Bronchial epithelial cell (primary cell): ENCODE results near the gene TMEM11. TPM values are rescaled to one million over a fixed set of nuclear protein-coding genes. Genes with fewer than 3 reads are reported as not detected.
"Not testable (repeated sequence)": the region's sequence is repeated elsewhere in the genome, so short reads cannot be mapped to it uniquely, and the experiment has no call there.

Experiments used
- DNase-seq: peaks from one replicate; pipeline ENCODE4 v3.0.0-alpha.2; 2010; ENCODE audit warnings: low read depth
- FAIRE-seq: peaks from 2 replicates; lab custom pipeline; 2011; peaks lifted over from hg19 to GRCh38; lab: Jason Lieb, UNC
- H3K27me3 ChIP-seq: 2 replicates; pipeline ENCODE4 v1.5.1; 2011; ENCODE audit warnings: low read length; ENCODE audit not compliant: control insufficient read depth, insufficient read depth
- H3K36me3 ChIP-seq: 2 replicates; pipeline ENCODE4 v1.5.1; 2011; ENCODE audit warnings: low read length; ENCODE audit not compliant: control insufficient read depth, insufficient read depth
- H3K4me3 ChIP-seq: 2 replicates; pipeline ENCODE4 v1.5.1; 2011; ENCODE audit warnings: mild to moderate bottlenecking, low read depth, low read length, control low read depth
- CTCF ChIP-seq: IDR thresholded peaks from 2 replicates; pipeline ENCODE4 v1.5.1; 2011; ENCODE audit warnings: mild to moderate bottlenecking, moderate library complexity, low read length, control low read depth, inconsistent platforms; ENCODE audit not compliant: insufficient read depth, severe bottlenecking
- total RNA-seq: library from RNA; depleted of rRNA; stranded (reverse); fragments of >200 nt; gene quantifications from 2 replicates; pipeline ENCODE4 v1.2.1, GENCODE V29; 2014

TMEM11 gene
- total RNA-seq, 1 donor from 2014 or later, result 15.8 TPM

DNA sequence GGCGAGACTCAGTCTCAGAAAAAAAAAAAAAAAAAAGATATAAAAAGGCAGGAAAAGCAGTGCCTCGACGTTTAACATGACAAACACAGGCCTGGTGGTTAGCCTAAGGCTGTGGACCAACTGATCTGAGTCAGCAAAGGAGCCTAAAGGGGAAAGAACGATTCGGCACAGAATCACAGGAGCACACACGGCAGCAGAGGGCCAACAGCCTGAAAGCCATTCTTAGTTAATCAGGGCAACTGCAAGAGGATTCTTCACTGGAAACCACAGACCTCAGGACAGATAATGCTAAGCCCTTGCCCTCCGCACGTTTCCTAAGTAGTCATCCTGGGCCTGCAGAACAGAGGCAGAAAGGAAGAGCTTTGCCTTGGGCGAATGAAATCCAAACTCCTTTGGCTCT, 14.7 kb downstream of the TMEM11 start:
- DNase-seq (peak; percentile 19), FAIRE-seq (peak; percentile 66)
- Histone ChIP-seq H3K27me3 (no peaks in the 10 kb centered on the region), H3K36me3 (peaks cover 10% of the 10 kb centered on the region), H3K4me3 (no peak overlapping the region)
- no peak for TF ChIP-seq CTCF

DNA sequence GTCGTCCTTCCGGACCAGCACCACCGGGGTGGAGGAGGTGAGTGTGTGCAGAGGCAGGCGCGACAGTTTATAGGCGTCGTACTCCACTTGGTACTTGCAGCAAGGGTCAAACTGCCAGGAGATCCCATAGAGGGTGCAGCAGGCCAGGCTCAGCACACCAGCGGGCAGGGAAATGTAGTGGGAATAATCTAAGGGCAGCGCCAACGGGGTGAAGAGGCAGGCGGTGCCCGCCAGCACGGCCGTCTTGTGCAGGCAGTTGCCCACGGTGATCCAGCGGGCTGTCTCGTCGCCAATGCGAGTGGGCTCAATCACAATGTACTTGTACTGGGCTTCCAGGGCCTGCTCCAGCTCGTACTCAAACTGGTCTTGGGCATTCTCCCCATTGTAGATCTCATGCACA, 15.6 kb downstream of the TMEM11 start:
- FAIRE-seq, result no peak
- TF ChIP-seq CTCF, result no peak
- Histone ChIP-seq H3K4me3 (no peak overlapping the region), H3K27me3 (no peaks in the 10 kb centered on the region), H3K36me3 (peaks cover 10% of the 10 kb centered on the region)
- DNase-seq, result no peak

DNA sequence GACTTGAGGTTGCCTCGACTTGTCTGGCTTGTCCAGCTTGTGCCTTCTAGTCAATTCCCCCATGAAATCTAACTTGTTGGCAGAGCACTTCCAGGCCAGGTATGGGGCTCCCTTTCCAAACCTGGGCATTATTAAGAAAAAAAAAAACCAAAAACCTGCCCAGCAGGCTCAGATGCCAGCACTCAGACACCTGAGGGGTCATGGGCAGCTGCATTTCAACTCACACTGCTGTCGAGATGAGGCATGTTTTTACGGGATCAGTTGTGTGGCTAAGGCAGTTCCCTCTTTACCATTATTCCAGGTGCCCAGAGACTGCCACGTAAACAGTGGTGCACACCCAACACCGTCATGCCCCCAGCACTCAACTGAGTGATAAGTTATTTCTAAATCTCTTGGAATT, 17.8 kb downstream of the TMEM11 start:
- no peak for TF ChIP-seq CTCF
- FAIRE-seq, result no peak
- H3K27me3 ChIP-seq, result no peaks in the 10 kb centered on the region
- DNase-seq, result peak; percentile 78
- no peak overlapping the region for H3K4me3 ChIP-seq
- peaks cover 10% of the 10 kb centered on the region for H3K36me3 ChIP-seq

- H3K4me3 ChIP-seq, result no peak overlapping the region
- H3K36me3 ChIP-seq, result peaks cover 12% of the 10 kb centered on the region
- FAIRE-seq (no peak), DNase-seq (no peak)
- TF ChIP-seq CTCF, result no peak
- H3K27me3 ChIP-seq, result no peaks in the 10 kb centered on the region
Measured at GRCh38 chr17:21194703-21195102, 19.3 kb downstream of the TMEM11 start.

DNA sequence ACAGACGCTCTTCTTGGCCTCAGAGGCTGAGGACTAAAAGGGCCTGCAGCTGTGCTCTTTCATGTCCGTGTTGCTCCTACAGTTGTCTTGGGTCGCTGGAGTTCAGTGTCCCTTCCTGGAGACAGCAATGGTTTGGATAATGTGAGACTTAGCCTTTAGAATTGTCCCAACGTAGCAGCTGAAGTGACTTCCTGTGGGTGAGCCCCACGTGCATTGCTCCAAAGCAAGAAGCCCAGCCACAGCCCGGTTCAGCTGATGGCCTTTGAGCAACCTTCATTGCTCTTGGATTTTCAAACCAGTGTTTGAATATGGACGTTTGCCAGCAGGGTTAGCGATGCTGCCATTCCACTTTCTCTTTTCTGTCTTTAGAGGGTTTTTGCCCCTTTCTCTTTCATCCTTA, 19.7 kb downstream of the TMEM11 start:
- Histone ChIP-seq H3K36me3 (peaks cover 12% of the 10 kb centered on the region), H3K4me3 (no peak overlapping the region), H3K27me3 (no peaks in the 10 kb centered on the region)
- DNase-seq, result no peak
- FAIRE-seq, result no peak
- no peak for TF ChIP-seq CTCF

DNA sequence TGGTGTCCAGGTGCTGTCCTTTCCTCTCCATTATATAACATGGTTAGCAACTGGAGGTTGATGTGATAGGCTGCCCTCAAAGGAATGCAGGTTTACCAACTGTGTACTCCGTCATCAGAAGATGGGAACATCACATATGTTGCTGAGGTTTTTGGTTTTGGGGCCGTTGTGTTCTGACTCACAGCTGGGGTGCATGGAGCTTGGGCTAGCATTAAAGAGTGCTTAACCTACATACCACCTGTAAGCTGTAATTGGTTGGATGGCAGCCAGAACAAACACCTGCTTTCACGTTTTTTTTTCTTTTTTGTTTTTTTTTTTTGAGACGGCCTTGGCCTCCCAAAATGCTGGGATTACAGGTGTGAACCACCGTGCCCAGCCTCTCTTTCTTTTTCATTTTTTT, 20.9 kb downstream of the TMEM11 start:
- Histone ChIP-seq H3K27me3 (no peaks in the 10 kb centered on the region), H3K36me3 (peaks cover 8% of the 10 kb centered on the region), H3K4me3 (no peak overlapping the region)
- FAIRE-seq (no peak), DNase-seq (no peak)
- TF ChIP-seq CTCF, result no peak

GRCh38 chr17:21192414-21192813, 21.5 kb downstream of the TMEM11 start:
- H3K36me3 ChIP-seq, H3K27me3 ChIP-seq, FAIRE-seq, DNase-seq, H3K4me3 ChIP-seq: not testable (repeated sequence)
